SK-N-SH (cell line): ENCODE data around the gene PDE10A. TPM values are rescaled to one million over a fixed set of nuclear protein-coding genes. Genes with fewer than 3 reads are reported as not detected.

Source experiments
- CTCF ChIA-PET: fragments of 300-600, 350-600 bp; formaldehyde crosslinking; extraction: SDS; loops from one replicate; lab custom pipeline; 2021; lab: Yijun Ruan, JAX
- POLR2A ChIA-PET: fragments of 350-600 bp; sonication (Branson Sonifier 250); formaldehyde crosslinking; extraction: SDS; loops from one replicate; lab custom pipeline; 2020; ENCODE audit warnings: antibody characterized with exemption, inconsistent platforms; lab: Yijun Ruan, JAX
- DNase-seq: peaks from one replicate; pipeline ENCODE4 v3.0.0; 2012
- H2AFZ ChIP-seq: fragments of 200-600 bp; sonication (generic); 2 replicates; pipeline ENCODE4 v1.8.1; 2016; ENCODE audit warnings: antibody characterized with exemption, mild to moderate bottlenecking, low read depth
- H3F3A ChIP-seq: fragments of 200-600 bp; sonication (generic); replicated peaks from 2 replicates; pipeline ENCODE3; 2016; ENCODE audit warnings: antibody characterized with exemption, mild to moderate bottlenecking; ENCODE audit not compliant: insufficient read depth
- H3K27ac ChIP-seq, 2 experiments: fragments of 200-500 bp in 1 of 2; fragments of 200-600 bp in 1 of 2; sonication (Bioruptor generic) in 1 of 2; sonication (generic), shearing (Covaris generic) in 1 of 2; 2 replicates each; pipeline versions ENCODE4 v1.5.1 to v1.6.1; 2014 to 2016; ENCODE audit warnings: low read depth in 2 of 2, inconsistent platforms in 1 of 2, low read length in 1 of 2, mild to moderate bottlenecking in 1 of 2, mixed read lengths in 1 of 2
- H3K27me3 ChIP-seq: fragments of 200-600 bp; sonication (generic), shearing (Covaris generic); 2 replicates; pipeline ENCODE4 v1.6.1; 2016; ENCODE audit warnings: mixed run types; ENCODE audit not compliant: insufficient read depth
- H3K36me3 ChIP-seq, 2 experiments: fragments of 200-500 bp in 1 of 2; fragments of 200-600 bp in 1 of 2; sonication (Bioruptor generic) in 1 of 2; sonication (generic) in 1 of 2; replicated peaks in 1 of 2; 2 replicates each; pipeline versions ENCODE3 to v1.5.1; 2014 to 2016; ENCODE audit warnings: low read length in 1 of 2, mild to moderate bottlenecking in 1 of 2; ENCODE audit not compliant: insufficient read depth in 2 of 2, control insufficient read depth in 1 of 2
- H3K4me1 ChIP-seq, 2 experiments: fragments of 200-500 bp in 1 of 2; fragments of 200-600 bp in 1 of 2; sonication (Bioruptor generic) in 1 of 2; sonication (generic), shearing (Covaris generic) in 1 of 2; 2 replicates each; pipeline versions ENCODE4 v1.5.1 to v1.6.1; 2014 to 2016; ENCODE audit warnings: low read depth in 1 of 2, low read length in 1 of 2, mixed run types in 1 of 2; ENCODE audit not compliant: insufficient read depth in 2 of 2, control insufficient read depth in 1 of 2
- H3K4me2 ChIP-seq: fragments of 200-600 bp; sonication (generic), shearing (Covaris generic); 2 replicates; pipeline ENCODE4 v1.6.1; 2017; ENCODE audit warnings: mixed run types
- H3K4me3 ChIP-seq, 2 experiments: fragments of 200-500 bp in 1 of 2; fragments of 200-600 bp in 1 of 2; sonication (Bioruptor generic) in 1 of 2; sonication (generic), shearing (Covaris generic) in 1 of 2; 2 replicates each; pipeline versions ENCODE4 v1.5.1 to v1.8.1; 2014 to 2016; ENCODE audit warnings: low read depth in 2 of 2, inconsistent platforms in 1 of 2, low read length in 1 of 2, mild to moderate bottlenecking in 1 of 2, mixed read lengths in 1 of 2, moderate library complexity in 1 of 2
- H3K79me2 ChIP-seq: fragments of 200-600 bp; sonication (generic); 2 replicates; pipeline ENCODE4 v1.8.1; 2017; ENCODE audit warnings: mild to moderate bottlenecking; ENCODE audit not compliant: insufficient read depth
- H3K9ac ChIP-seq: fragments of 200-600 bp; sonication (generic); 2 replicates; pipeline ENCODE4 v1.6.1; 2017; ENCODE audit warnings: mixed run types
- H3K9me2 ChIP-seq: fragments of 200-600 bp; sonication (generic); 2 replicates; pipeline ENCODE4 v1.6.1; 2017; ENCODE audit warnings: mixed run types
- H3K9me3 ChIP-seq: fragments of 200-600 bp; sonication (generic); 2 replicates; pipeline ENCODE4 v1.6.1; 2017; ENCODE audit warnings: mixed run types, mild to moderate bottlenecking, moderate library complexity
- H4K20me1 ChIP-seq: fragments of 200-600 bp; sonication (generic); 2 replicates; pipeline ENCODE4 v1.6.1; 2017; ENCODE audit warnings: mild to moderate bottlenecking, mixed run types; ENCODE audit not compliant: insufficient read depth
- FOSL2 ChIP-seq: IDR thresholded peaks from 2 replicates; pipeline ENCODE4 v1.4.0; 2012; ENCODE audit warnings: low read depth, mild to moderate bottlenecking, moderate library complexity, borderline replicate concordance
- FOXM1 ChIP-seq: IDR thresholded peaks from 2 replicates; pipeline ENCODE4 v1.4.0; 2012; ENCODE audit warnings: low read depth, mild to moderate bottlenecking
- JUND ChIP-seq: IDR thresholded peaks from 2 replicates; pipeline ENCODE4 v1.4.0; 2012
- NFIC ChIP-seq: IDR thresholded peaks from 2 replicates; pipeline ENCODE4 v1.4.0; 2012; ENCODE audit warnings: borderline replicate concordance
- NRF1 ChIP-seq: IDR thresholded peaks from 2 replicates; pipeline ENCODE4 v1.6.1; 2012; ENCODE audit warnings: low read depth, mild to moderate bottlenecking, low read length
- RCOR1 ChIP-seq: fragments of 150-350 bp; IDR thresholded peaks from 2 replicates; pipeline ENCODE4 v1.6.1; 2017; ENCODE audit warnings: antibody characterized with exemption, low read length
- RFX5 ChIP-seq: IDR thresholded peaks from 2 replicates; pipeline ENCODE4 v1.6.1; 2012; ENCODE audit warnings: mild to moderate bottlenecking, improper control_type of control experiment, low read length
- RXRA ChIP-seq: IDR thresholded peaks from 2 replicates; pipeline ENCODE4 v1.4.0; 2012; ENCODE audit warnings: low read depth, mild to moderate bottlenecking, borderline replicate concordance
- SIN3A ChIP-seq: IDR thresholded peaks from 2 replicates; pipeline ENCODE4 v1.6.1; 2012; ENCODE audit warnings: low read depth, mild to moderate bottlenecking, low read length, moderate library complexity, borderline replicate concordance
- SMC3 ChIP-seq: IDR thresholded peaks from 2 replicates; pipeline ENCODE4 v1.6.1; 2012; ENCODE audit warnings: low read depth, low read length, improper control_type of control experiment
- WGBS: methylation state at CpG from one replicate; pipeline ENCODE4 v1.1.6; 2017; ENCODE audit warnings: low lambda C conversion rate; 5-methylcytosine and 5-hydroxymethylcytosine counted together
- polyA plus RNA-seq, 3 experiments: library from polyadenylated mRNA; depleted of rRNA; stranded (reverse); fragments of >200 nt; gene quantifications; 2 replicates each; pipeline ENCODE4 v1.2.3, GENCODE V29; 2012
- TF ChIP-seq, protein P1 (sequence below): IDR thresholded peaks from 2 replicates; pipeline ENCODE4 v1.4.0; 2012; ENCODE audit warnings: low read depth, borderline replicate concordance
- TF ChIP-seq, protein P2 (sequence below): fragments of 200-600 bp; sonication (generic); IDR thresholded peaks from 2 replicates; pipeline ENCODE4 v1.6.1; 2017; ENCODE audit warnings: antibody characterized with exemption, mild to moderate bottlenecking, moderate library complexity
- TF ChIP-seq, protein P3 (sequence below): IDR thresholded peaks from 2 replicates; pipeline ENCODE4 v1.4.0; 2012; ENCODE audit warnings: low read depth, borderline replicate concordance
- TF ChIP-seq, protein P4 (sequence below): fragments of 150-350 bp; IDR thresholded peaks from 2 replicates; pipeline ENCODE4 v1.6.1; 2016; ENCODE audit warnings: mild to moderate bottlenecking, low read depth, low read length
- TF ChIP-seq, protein P5 (sequence below): IDR thresholded peaks from 2 replicates; pipeline ENCODE4 v1.4.0; 2012; ENCODE audit warnings: low read depth

Gene PDE10A
- polyA plus RNA-seq, 1 of the 3 experiments (the other 2 are of a cell fraction): 0.43 TPM

DNA sequence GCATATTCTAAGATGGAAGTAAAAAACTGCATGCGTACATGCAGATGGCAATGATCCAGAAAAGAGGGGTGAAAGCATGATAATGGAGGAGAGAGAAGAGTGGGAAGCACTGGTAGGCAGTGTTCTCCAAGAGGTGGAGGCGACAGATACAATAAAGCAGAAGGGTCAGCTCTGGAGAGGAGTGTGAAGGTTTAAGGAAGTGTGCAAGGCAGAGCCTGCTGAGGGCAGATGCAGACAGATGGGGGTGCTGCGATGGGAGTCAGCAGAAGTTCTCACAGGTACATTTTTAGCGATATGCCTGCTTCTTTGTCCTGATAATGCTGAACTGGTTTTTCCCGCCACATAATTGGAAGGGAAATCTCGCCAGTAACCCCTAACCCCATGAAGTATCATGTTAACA lies 272.6 kb downstream of the PDE10A start:
- no peaks in the 10 kb centered on the region for H3K27me3 ChIP-seq
- no peak overlapping the region for H3K27ac ChIP-seq
- H3F3A ChIP-seq: no peaks in the 10 kb centered on the region
- H3K36me3 ChIP-seq: no peaks in the 10 kb centered on the region
- no peaks in the 10 kb centered on the region for H3K4me1 ChIP-seq
- H3K9me3 ChIP-seq: no peaks in the 10 kb centered on the region
- H3K9ac ChIP-seq: no peak overlapping the region
- H4K20me1 ChIP-seq: no peaks in the 10 kb centered on the region
- no peak overlapping the region for H3K4me3 ChIP-seq
- WGBS: 61% methylated on average over 6 of the region's 6 CpGs
- CTCF ChIA-PET: interaction anchor here (0.6 kb wide), 1 partner anchor 49 kb away, joined by 3 read pairs; no protein-coding TSS in a partner anchor
- TF ChIP-seq, protein P1, sequence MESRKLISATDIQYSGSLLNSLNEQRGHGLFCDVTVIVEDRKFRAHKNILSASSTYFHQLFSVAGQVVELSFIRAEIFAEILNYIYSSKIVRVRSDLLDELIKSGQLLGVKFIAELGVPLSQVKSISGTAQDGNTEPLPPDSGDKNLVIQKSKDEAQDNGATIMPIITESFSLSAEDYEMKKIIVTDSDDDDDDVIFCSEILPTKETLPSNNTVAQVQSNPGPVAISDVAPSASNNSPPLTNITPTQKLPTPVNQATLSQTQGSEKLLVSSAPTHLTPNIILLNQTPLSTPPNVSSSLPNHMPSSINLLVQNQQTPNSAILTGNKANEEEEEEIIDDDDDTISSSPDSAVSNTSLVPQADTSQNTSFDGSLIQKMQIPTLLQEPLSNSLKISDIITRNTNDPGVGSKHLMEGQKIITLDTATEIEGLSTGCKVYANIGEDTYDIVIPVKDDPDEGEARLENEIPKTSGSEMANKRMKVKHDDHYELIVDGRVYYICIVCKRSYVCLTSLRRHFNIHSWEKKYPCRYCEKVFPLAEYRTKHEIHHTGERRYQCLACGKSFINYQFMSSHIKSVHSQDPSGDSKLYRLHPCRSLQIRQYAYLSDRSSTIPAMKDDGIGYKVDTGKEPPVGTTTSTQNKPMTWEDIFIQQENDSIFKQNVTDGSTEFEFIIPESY: no peak
- TF ChIP-seq SMC3: no peak
- TF ChIP-seq NFIC: no peak
- no peak for TF ChIP-seq FOXM1
- no peak for TF ChIP-seq FOSL2
- TF ChIP-seq RFX5: no peak
- TF ChIP-seq, protein P2, sequence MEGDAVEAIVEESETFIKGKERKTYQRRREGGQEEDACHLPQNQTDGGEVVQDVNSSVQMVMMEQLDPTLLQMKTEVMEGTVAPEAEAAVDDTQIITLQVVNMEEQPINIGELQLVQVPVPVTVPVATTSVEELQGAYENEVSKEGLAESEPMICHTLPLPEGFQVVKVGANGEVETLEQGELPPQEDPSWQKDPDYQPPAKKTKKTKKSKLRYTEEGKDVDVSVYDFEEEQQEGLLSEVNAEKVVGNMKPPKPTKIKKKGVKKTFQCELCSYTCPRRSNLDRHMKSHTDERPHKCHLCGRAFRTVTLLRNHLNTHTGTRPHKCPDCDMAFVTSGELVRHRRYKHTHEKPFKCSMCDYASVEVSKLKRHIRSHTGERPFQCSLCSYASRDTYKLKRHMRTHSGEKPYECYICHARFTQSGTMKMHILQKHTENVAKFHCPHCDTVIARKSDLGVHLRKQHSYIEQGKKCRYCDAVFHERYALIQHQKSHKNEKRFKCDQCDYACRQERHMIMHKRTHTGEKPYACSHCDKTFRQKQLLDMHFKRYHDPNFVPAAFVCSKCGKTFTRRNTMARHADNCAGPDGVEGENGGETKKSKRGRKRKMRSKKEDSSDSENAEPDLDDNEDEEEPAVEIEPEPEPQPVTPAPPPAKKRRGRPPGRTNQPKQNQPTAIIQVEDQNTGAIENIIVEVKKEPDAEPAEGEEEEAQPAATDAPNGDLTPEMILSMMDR: no peak
- TF ChIP-seq JUND: no peak
- no peak for TF ChIP-seq SIN3A
- TF ChIP-seq, protein P3, sequence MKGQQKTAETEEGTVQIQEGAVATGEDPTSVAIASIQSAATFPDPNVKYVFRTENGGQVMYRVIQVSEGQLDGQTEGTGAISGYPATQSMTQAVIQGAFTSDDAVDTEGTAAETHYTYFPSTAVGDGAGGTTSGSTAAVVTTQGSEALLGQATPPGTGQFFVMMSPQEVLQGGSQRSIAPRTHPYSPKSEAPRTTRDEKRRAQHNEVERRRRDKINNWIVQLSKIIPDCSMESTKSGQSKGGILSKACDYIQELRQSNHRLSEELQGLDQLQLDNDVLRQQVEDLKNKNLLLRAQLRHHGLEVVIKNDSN: no peak
- TF ChIP-seq RXRA: no peak
- no peak for TF ChIP-seq RCOR1
- no peak for TF ChIP-seq NRF1
- TF ChIP-seq, protein P4, sequence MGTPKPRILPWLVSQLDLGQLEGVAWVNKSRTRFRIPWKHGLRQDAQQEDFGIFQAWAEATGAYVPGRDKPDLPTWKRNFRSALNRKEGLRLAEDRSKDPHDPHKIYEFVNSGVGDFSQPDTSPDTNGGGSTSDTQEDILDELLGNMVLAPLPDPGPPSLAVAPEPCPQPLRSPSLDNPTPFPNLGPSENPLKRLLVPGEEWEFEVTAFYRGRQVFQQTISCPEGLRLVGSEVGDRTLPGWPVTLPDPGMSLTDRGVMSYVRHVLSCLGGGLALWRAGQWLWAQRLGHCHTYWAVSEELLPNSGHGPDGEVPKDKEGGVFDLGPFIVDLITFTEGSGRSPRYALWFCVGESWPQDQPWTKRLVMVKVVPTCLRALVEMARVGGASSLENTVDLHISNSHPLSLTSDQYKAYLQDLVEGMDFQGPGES: no peak
- TF ChIP-seq, protein P5, sequence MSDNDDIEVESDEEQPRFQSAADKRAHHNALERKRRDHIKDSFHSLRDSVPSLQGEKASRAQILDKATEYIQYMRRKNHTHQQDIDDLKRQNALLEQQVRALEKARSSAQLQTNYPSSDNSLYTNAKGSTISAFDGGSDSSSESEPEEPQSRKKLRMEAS: no peak
- DNase-seq: no peak
- H3K9me2 ChIP-seq: no peaks in the 10 kb centered on the region
- no peak overlapping the region for H3K4me2 ChIP-seq
- H3K79me2 ChIP-seq: no peaks in the 10 kb centered on the region
- POLR2A ChIA-PET: no interaction called here
- no peak overlapping the region for H2AFZ ChIP-seq
